Stimulated activated CD8-positive, alpha-beta memory T cell treated with anti-CD3 and anti-CD28 coated beads, Interleukin-4, amount 100 ng/mL, for 48 hours (primary cell): Measurements from ENCODE around the gene PGBD5.
A peak's percentile ranks its signal among the peaks of the same experiment; 100 is the strongest.

ENCODE experiments used
- DNase-seq: peaks from one replicate; pipeline ENCODE4 v3.0.0-alpha.2; 2020

The PGBD5 gene

GRCh38 chr1:230277201-230278025 lies 148.7 kb downstream of the PGBD5 start:
- DNase-seq, result peak; percentile 20

- peak; percentile 10 for DNase-seq
Observed at GRCh38 chr1:230276401-230276800, 149.7 kb downstream of the PGBD5 start.

GRCh38 chr1:230274254-230274653 lies 151.9 kb downstream of the PGBD5 start:
- peak; percentile 32 for DNase-seq

GRCh38 chr1:230273141-230273710 lies 152.9 kb downstream of the PGBD5 start:
- peak; percentile 15 for DNase-seq

- DNase-seq, result no peak
Observed at GRCh38 chr1:230272557-230272956, 153.6 kb downstream of the PGBD5 start.

GRCh38 chr1:230271300-230272035 lies 154.7 kb downstream of the PGBD5 start:
- DNase-seq, result no peak

- peak; percentile 37 for DNase-seq
Observed at GRCh38 chr1:230270559-230271281, 155.4 kb downstream of the PGBD5 start.

- no peak for DNase-seq
Observed at GRCh38 chr1:230270185-230270558, 156.0 kb downstream of the PGBD5 start.

GRCh38 chr1:230268371-230269170 lies 157.6 kb downstream of the PGBD5 start:
- DNase-seq, result no peak

GRCh38 chr1:230267338-230268065 lies 158.6 kb downstream of the PGBD5 start:
- DNase-seq, result no peak

GRCh38 chr1:230266456-230266855 lies 159.7 kb downstream of the PGBD5 start:
- DNase-seq, result no peak

GRCh38 chr1:230265200-230266115 lies 160.7 kb downstream of the PGBD5 start:
- DNase-seq, result no peak
